ENCODE data around the gene SLC38A10. TPM values are rescaled to one million over a fixed set of nuclear protein-coding genes. Genes with fewer than 3 reads are reported as not detected.

SLC38A10 gene
- total and polyA plus RNA-seq, 4 experiments from 2014 or later, result 49.0 to 113 (median 90.7) TPM

DNA sequence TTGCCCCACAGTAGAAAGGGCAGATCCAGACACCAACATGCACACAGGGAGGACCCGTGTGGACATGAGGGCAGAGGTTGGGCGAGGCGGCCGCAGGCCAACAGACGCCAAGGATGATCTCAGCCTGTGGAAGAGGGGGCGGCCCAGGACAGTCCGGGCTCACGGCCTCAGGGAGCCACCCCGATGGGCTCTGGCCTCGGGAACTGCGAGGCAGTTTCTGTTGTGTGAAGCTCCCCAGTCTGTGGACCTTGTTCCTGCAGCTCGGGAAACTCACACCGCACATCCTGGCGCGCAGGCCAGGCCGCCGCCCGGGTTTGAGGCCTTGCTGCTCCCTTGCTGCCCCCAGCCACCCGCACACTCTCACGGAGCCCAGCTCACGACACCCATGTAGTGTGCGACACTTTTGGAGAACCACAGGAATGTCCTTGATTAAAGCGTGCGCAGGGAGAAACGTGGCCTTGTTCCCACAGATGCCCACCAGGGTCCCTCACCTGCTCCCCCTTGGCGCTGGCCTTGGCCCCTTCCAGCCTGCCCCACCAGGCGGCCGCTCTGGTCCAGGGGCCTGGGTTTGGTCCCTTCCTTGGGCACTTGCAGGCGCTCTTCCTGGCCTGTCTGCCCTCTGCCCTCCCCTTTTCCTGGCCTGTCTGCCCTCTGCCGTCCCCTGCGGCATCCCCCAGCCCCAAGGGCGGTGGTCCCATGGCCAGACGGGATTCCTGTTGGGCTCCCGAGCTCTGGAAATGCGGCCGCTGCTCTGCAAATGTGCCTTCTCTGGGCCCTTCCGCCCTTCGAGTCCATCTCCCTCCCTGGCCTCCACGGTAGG lies 9.3 kb upstream of the SLC38A10 start:
- DNase-seq, result no peak
- Histone ChIP-seq H3K36me3 (ENCODE audit: insufficient read depth, low read length) (no peaks in the 10 kb centered on the region), H3K27me3 (ENCODE audit: insufficient read depth, low read length) (no peaks in the 10 kb centered on the region), H3K27ac (ENCODE audit: low read depth, low read length) (no peak overlapping the region), H3K9me3 (ENCODE audit: control insufficient read depth in 1 of 2, low read length in 2 of 2) (no peaks in the 10 kb centered on the region), H3K4me3 (ENCODE audit: low read length in 2 of 2) (no peak overlapping the region), H3K4me1 (ENCODE audit: insufficient read depth, low read length) (no peaks in the 10 kb centered on the region)
- Mint-ChIP-seq H3K4me1 (peaks cover 0 to 6% (median 3%) of the 10 kb centered on the region in 4 donors), H3K9me3 (no peaks in the 10 kb centered on the region), H3K27ac (no peak overlapping the region), H3K27me3 (peaks cover 2 to 4% of the 10 kb centered on the region in 2 donors), H3K36me3 (no peaks in the 10 kb centered on the region), H3K4me3 (no peak overlapping the region)
- ChIA-PET CTCF (ENCODE audit: partially characterized antibody) (no interaction called here), POLR2A (ENCODE audit: partially characterized antibody) (no interaction called here)
- intact Hi-C loops (cut with micrococcal nuclease), result no loop called here

GRCh38 chr17:81303385-81303784 lies 8.3 kb upstream of the SLC38A10 start:
- H3K4me1 ChIP-seq (ENCODE audit: insufficient read depth, low read length), result no peaks in the 10 kb centered on the region
- Mint-ChIP-seq H3K27me3 (no peaks in the 10 kb centered on the region), H3K27ac (no peak overlapping the region), H3K4me1 (peaks cover 0 to 6% (median 0%) of the 10 kb centered on the region in 4 donors), H3K9me3 (no peaks in the 10 kb centered on the region), H3K36me3 (no peaks in the 10 kb centered on the region), H3K4me3 (no peak overlapping the region)
- no peaks in the 10 kb centered on the region for H3K36me3 ChIP-seq (ENCODE audit: insufficient read depth, low read length)
- DNase-seq, result no peak
- CTCF ChIA-PET (ENCODE audit: partially characterized antibody), result no interaction called here
- H3K27ac ChIP-seq (ENCODE audit: low read depth, low read length), result no peak overlapping the region
- H3K9me3 ChIP-seq (ENCODE audit: control insufficient read depth in 1 of 2, low read length in 2 of 2), result no peaks in the 10 kb centered on the region
- POLR2A ChIA-PET (ENCODE audit: partially characterized antibody), result no interaction called here
- intact Hi-C loops (cut with micrococcal nuclease), result no loop called here
- no peak overlapping the region for H3K4me3 ChIP-seq (ENCODE audit: low read length in 2 of 2)
- no peaks in the 10 kb centered on the region for H3K27me3 ChIP-seq (ENCODE audit: insufficient read depth, low read length)

- Mint-ChIP-seq H3K9me3 (no peaks in the 10 kb centered on the region), H3K27me3 (no peaks in the 10 kb centered on the region), H3K27ac (peak overlapping the region in 1 of 7 donors; percentile 24), H3K36me3 (no peaks in the 10 kb centered on the region), H3K4me1 (peaks cover 0 to 5% (median 0%) of the 10 kb centered on the region in 4 donors), H3K4me3 (no peak overlapping the region)
- Histone ChIP-seq H3K4me1 (ENCODE audit: insufficient read depth, low read length) (no peaks in the 10 kb centered on the region), H3K9me3 (ENCODE audit: control insufficient read depth in 1 of 2, low read length in 2 of 2) (no peaks in the 10 kb centered on the region), H3K27ac (ENCODE audit: low read depth, low read length) (no peak overlapping the region), H3K27me3 (ENCODE audit: insufficient read depth, low read length) (no peaks in the 10 kb centered on the region), H3K4me3 (ENCODE audit: low read length in 2 of 2) (no peak overlapping the region), H3K36me3 (ENCODE audit: insufficient read depth, low read length) (no peaks in the 10 kb centered on the region)
- CTCF ChIA-PET (ENCODE audit: partially characterized antibody), result interaction anchor here (0.5 kb wide), 1 partner anchor 12 kb away, joined by 3 read pairs; no protein-coding TSS in a partner anchor
- intact Hi-C loops (cut with micrococcal nuclease), result no loop called here
- DNase-seq, result no peak
- POLR2A ChIA-PET (ENCODE audit: partially characterized antibody), result no interaction called here
These were observed 7.8 kb upstream of the SLC38A10 start for GRCh38 chr17:81302861-81303333.

GRCh38 chr17:81302324-81302723 lies 7.2 kb upstream of the SLC38A10 start:
- H3K27ac Mint-ChIP-seq, result peak overlapping the region in 1 of 7 donors; percentile 24
- intact Hi-C loops (cut with micrococcal nuclease), result no loop called here

DNA sequence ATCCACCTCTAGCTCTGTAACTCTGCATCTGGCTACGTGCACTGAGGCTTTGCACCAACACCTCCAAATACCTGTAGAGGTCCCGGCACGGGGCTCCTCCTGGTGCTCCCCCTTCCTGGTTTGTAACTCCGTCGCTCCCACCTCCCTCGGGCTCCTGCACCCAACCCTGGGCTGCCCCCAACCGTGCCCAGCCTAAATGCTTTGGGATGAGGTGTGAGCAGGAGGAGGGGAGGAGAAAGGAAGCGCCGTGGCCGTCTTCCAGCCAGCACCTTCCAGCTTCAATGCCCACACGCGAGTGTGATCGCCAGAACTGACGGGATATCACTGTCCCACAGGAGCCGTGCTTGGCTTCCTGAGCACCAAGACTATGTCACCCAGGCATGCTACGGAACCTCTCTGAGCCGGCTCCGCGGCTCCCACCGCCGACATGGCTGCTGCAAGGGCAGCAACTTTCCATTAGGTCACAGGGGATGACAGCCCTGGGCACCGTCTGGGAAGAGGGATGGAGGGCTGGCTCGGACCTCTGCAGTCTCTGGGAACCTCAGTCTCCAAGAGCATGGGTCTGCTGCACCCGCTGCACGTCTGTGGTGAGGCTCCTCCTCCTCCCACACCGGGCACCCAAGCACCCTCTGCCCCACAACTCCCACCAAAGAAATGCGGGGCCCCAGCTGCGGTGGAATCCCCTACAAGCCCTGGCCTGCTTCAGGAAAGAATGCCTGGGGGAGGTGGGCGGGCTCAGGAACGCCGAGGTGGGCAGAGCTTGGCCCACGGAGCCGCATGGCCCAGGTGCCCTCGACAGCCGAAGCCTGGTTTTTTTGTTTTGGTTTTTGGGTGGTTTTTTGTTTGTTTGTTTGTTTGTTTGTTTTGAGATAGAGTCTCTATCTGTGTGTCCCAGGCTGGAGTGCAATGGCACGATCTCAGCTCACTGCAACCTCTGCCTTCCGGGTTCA lies 6.4 kb upstream of the SLC38A10 start:
- Mint-ChIP-seq H3K4me1 (peaks cover 2 to 5% (median 4%) of the 10 kb centered on the region in 4 donors), H3K9me3 (no peaks in the 10 kb centered on the region), H3K27ac (no peak overlapping the region), H3K27me3 (no peaks in the 10 kb centered on the region), H3K36me3 (no peaks in the 10 kb centered on the region), H3K4me3 (no peak overlapping the region)
- ChIA-PET POLR2A (ENCODE audit: partially characterized antibody) (no interaction called here), CTCF (ENCODE audit: partially characterized antibody) (no interaction called here)
- Histone ChIP-seq H3K36me3 (ENCODE audit: insufficient read depth, low read length) (no peaks in the 10 kb centered on the region), H3K9me3 (ENCODE audit: control insufficient read depth in 1 of 2, low read length in 2 of 2) (no peaks in the 10 kb centered on the region), H3K27me3 (ENCODE audit: insufficient read depth, low read length) (no peaks in the 10 kb centered on the region), H3K4me1 (ENCODE audit: insufficient read depth, low read length) (peaks cover 1% of the 10 kb centered on the region), H3K27ac (ENCODE audit: low read depth, low read length) (no peak overlapping the region), H3K4me3 (ENCODE audit: low read length in 2 of 2) (no peak overlapping the region)
- DNase-seq, result peak in 1 of 5 donors; percentile 32
- intact Hi-C loops (cut with micrococcal nuclease), result no loop called here

More at GRCh38 chr17:81302324-81302723, 7.2 kb upstream of the SLC38A10 start:
- no peak for DNase-seq
- Histone ChIP-seq H3K4me1 (ENCODE audit: insufficient read depth, low read length) (no peaks in the 10 kb centered on the region), H3K27me3 (ENCODE audit: insufficient read depth, low read length) (no peaks in the 10 kb centered on the region), H3K9me3 (ENCODE audit: control insufficient read depth in 1 of 2, low read length in 2 of 2) (no peaks in the 10 kb centered on the region), H3K36me3 (ENCODE audit: insufficient read depth, low read length) (no peaks in the 10 kb centered on the region), H3K27ac (ENCODE audit: low read depth, low read length) (no peak overlapping the region), H3K4me3 (ENCODE audit: low read length in 2 of 2) (no peak overlapping the region)
- ChIA-PET POLR2A (ENCODE audit: partially characterized antibody) (no interaction called here), CTCF (ENCODE audit: partially characterized antibody) (interaction anchor here (0.5 kb wide), 1 partner anchor 11 kb away, joined by 3 read pairs; no protein-coding TSS in a partner anchor)
- Mint-ChIP-seq H3K36me3 (no peaks in the 10 kb centered on the region), H3K27me3 (no peaks in the 10 kb centered on the region), H3K4me3 (no peak overlapping the region), H3K9me3 (no peaks in the 10 kb centered on the region), H3K4me1 (peaks cover 0 to 3% (median 0%) of the 10 kb centered on the region in 4 donors)

GRCh38 chr17:81300586-81301155 lies 5.6 kb upstream of the SLC38A10 start:
- peaks cover 9% of the 10 kb centered on the region for H3K4me1 ChIP-seq (ENCODE audit: insufficient read depth, low read length)
- ChIA-PET CTCF (ENCODE audit: partially characterized antibody) (no interaction called here), POLR2A (ENCODE audit: partially characterized antibody) (no interaction called here)
- Mint-ChIP-seq H3K36me3 (peaks cover 0 to 3% of the 10 kb centered on the region in 2 donors), H3K27ac (peak overlapping the region in 3 of 7 donors; percentile 19 to 58 (median 21)), H3K27me3 (no peaks in the 10 kb centered on the region), H3K4me3 (no peak overlapping the region), H3K4me1 (peaks cover 6 to 11% (median 9%) of the 10 kb centered on the region in 4 donors), H3K9me3 (no peaks in the 10 kb centered on the region)
- intact Hi-C loops (cut with micrococcal nuclease), result no loop called here
- H3K27ac ChIP-seq (ENCODE audit: low read depth, low read length), result no peak overlapping the region
- H3K36me3 ChIP-seq (ENCODE audit: insufficient read depth, low read length), result no peaks in the 10 kb centered on the region
- no peaks in the 10 kb centered on the region for H3K9me3 ChIP-seq (ENCODE audit: control insufficient read depth in 1 of 2, low read length in 2 of 2)
- no peaks in the 10 kb centered on the region for H3K27me3 ChIP-seq (ENCODE audit: insufficient read depth, low read length)
- DNase-seq, result no peak
- H3K4me3 ChIP-seq (ENCODE audit: low read length in 2 of 2), result no peak overlapping the region
